H1 (cell line): ENCODE measurements around the gene RNF5.

Experiments used
- CHD2 ChIP-seq: IDR thresholded peaks from 2 replicates; pipeline ENCODE4 v1.6.1; 2012; ENCODE audit warnings: low read length, improper control_type of control experiment
- HDAC6 ChIP-seq: IDR thresholded peaks from one replicate; pipeline ENCODE4 v1.7.1; 2012; ENCODE audit warnings: low read depth, mild to moderate bottlenecking, inconsistent platforms, low read length, moderate library complexity
- KDM1A ChIP-seq: fragments of 200-600, 300-600 bp; sonication (generic); IDR thresholded peaks from 2 replicates; pipeline ENCODE4 v1.7.1; 2016; ENCODE audit warnings: mild to moderate bottlenecking, low read length, borderline replicate concordance
- MAFK ChIP-seq: IDR thresholded peaks from 2 replicates; pipeline ENCODE4 v1.6.1; 2012; ENCODE audit warnings: low read depth, mild to moderate bottlenecking, improper control_type of control experiment, low read length
- MAX ChIP-seq: IDR thresholded peaks from 2 replicates; pipeline ENCODE4 v1.6.1; 2012; ENCODE audit warnings: inconsistent platforms
- POLR2A ChIP-seq, 2 experiments: IDR thresholded peaks; 1 replicate in 1 of 2; 2 replicates in 1 of 2; pipeline ENCODE4 v1.6.1; 2011; ENCODE audit warnings: low read depth in 2 of 2, low read length in 2 of 2, mild to moderate bottlenecking in 2 of 2; ENCODE audit errors: control extremely low read depth in 1 of 2
- POLR2AphosphoS5 ChIP-seq: IDR thresholded peaks from 2 replicates; pipeline ENCODE4 v1.6.1; 2011; ENCODE audit warnings: low read depth, low read length
- RBBP5 ChIP-seq: IDR thresholded peaks from 2 replicates; pipeline ENCODE4 v1.7.1; 2012; ENCODE audit warnings: low read depth, mild to moderate bottlenecking, inconsistent platforms, low read length, moderate library complexity, borderline replicate concordance
- TCF12 ChIP-seq: IDR thresholded peaks from 2 replicates; pipeline ENCODE4 v1.6.1; 2011; ENCODE audit warnings: low read depth, mild to moderate bottlenecking, low read length
- USF2 ChIP-seq: IDR thresholded peaks from 2 replicates; pipeline ENCODE4 v1.6.1; 2011; ENCODE audit warnings: low read length, improper control_type of control experiment
- TF ChIP-seq, protein P1 (sequence below), 3 experiments: IDR thresholded peaks; 1 replicate in 2 of 3; 2 replicates in 1 of 3; pipeline versions ENCODE4 v1.5.1 to v1.6.1; 2011; ENCODE audit warnings: low read length in 3 of 3, mild to moderate bottlenecking in 3 of 3, inconsistent platforms in 2 of 3, low read depth in 1 of 3, moderate library complexity in 1 of 3; ENCODE audit not compliant: insufficient read depth in 1 of 3; ENCODE audit errors: control extremely low read depth in 1 of 3

DNA sequence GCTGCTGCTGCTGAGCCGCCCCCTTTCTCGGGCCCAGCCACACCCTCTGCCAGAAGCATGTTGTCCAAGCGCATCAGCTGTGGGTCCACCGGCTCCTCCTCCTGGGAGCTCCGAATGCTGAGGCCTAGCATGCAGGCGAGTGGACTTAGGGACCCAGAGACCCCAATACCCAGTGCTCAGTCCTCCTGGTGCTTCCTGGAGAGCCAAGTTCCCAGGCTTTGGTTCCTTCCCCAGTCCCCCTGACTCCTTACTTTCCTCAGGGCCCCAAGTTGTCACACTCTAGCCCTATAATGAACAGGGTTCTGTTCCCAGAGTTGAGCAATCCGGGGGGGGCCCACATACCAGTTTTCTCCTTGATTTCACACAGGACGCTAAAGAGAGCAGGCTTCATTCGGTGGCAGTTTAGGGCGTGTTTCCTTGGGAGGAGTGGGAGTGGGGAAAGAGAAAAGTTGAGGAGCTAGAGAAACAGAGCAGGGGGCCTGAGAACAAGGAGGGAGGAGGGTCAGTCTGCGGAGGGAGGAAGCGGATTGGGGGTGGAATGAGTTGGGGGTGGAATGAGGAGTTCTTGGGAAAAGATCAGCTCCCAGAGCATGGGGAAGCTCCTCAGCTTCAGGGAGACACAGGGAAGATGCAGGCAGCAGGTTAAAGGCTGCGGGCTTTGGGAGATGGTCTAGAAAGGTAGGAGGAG, 10.3 kb downstream of the RNF5 start:
- TF ChIP-seq, protein P1, sequence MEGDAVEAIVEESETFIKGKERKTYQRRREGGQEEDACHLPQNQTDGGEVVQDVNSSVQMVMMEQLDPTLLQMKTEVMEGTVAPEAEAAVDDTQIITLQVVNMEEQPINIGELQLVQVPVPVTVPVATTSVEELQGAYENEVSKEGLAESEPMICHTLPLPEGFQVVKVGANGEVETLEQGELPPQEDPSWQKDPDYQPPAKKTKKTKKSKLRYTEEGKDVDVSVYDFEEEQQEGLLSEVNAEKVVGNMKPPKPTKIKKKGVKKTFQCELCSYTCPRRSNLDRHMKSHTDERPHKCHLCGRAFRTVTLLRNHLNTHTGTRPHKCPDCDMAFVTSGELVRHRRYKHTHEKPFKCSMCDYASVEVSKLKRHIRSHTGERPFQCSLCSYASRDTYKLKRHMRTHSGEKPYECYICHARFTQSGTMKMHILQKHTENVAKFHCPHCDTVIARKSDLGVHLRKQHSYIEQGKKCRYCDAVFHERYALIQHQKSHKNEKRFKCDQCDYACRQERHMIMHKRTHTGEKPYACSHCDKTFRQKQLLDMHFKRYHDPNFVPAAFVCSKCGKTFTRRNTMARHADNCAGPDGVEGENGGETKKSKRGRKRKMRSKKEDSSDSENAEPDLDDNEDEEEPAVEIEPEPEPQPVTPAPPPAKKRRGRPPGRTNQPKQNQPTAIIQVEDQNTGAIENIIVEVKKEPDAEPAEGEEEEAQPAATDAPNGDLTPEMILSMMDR (IDR thresholded peaks at IDR 0.05; ENCODE audit: control extremely low read depth in 1 of 3, insufficient read depth in 1 of 3, low read depth in 1 of 3, low read length in 3 of 3), result no peak
- no peak for TF ChIP-seq KDM1A
- no peak for TF ChIP-seq MAX
- no peak for TF ChIP-seq TCF12
- no peak for TF ChIP-seq USF2
- no peak for TF ChIP-seq MAFK
- no peak for TF ChIP-seq POLR2AphosphoS5
- TF ChIP-seq POLR2A (IDR thresholded peaks at IDR 0.05; ENCODE audit: control extremely low read depth in 1 of 2, low read depth in 2 of 2, low read length in 2 of 2), result no peak
- no peak for TF ChIP-seq RBBP5
- no peak for TF ChIP-seq HDAC6
- TF ChIP-seq CHD2, result no peak
